PC-9 (cell line): ENCODE results near the gene PSMA6.

Experiments
- EZH2 ChIP-seq: fragments of 200-600 bp; sonication (generic); IDR thresholded peaks from 2 replicates; pipeline ENCODE4 v1.8.0; 2017; ENCODE audit warnings: antibody characterized with exemption, low read depth
- TF ChIP-seq, protein P1 (sequence below): fragments of 200-600 bp; sonication (generic); conservative IDR thresholded peaks from 2 replicates; pipeline ENCODE4 v1.6.1; 2017; ENCODE audit warnings: mixed run types, antibody characterized with exemption, mild to moderate bottlenecking, moderate library complexity

DNA sequence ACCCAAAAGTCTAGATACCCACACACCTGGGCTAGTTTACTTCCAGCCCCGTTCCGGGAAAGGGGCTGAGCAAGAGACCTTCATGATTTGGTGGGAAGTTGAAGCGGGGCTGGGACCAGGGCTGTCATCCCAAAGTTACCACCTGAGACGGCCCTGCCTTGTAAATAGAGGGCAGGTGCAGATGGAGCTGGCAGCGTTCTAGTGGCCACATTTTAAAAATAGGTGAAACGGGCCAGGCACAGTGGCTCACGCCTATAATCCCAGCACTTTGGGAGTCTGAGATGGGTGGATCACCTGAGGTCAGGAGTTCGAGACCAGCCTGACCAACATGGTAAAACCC, 68.9 kb downstream of the PSMA6 start:
- TF ChIP-seq, protein P1, sequence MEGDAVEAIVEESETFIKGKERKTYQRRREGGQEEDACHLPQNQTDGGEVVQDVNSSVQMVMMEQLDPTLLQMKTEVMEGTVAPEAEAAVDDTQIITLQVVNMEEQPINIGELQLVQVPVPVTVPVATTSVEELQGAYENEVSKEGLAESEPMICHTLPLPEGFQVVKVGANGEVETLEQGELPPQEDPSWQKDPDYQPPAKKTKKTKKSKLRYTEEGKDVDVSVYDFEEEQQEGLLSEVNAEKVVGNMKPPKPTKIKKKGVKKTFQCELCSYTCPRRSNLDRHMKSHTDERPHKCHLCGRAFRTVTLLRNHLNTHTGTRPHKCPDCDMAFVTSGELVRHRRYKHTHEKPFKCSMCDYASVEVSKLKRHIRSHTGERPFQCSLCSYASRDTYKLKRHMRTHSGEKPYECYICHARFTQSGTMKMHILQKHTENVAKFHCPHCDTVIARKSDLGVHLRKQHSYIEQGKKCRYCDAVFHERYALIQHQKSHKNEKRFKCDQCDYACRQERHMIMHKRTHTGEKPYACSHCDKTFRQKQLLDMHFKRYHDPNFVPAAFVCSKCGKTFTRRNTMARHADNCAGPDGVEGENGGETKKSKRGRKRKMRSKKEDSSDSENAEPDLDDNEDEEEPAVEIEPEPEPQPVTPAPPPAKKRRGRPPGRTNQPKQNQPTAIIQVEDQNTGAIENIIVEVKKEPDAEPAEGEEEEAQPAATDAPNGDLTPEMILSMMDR, result no peak
- no peak for TF ChIP-seq EZH2
